PC-3 (cell line): Measurements from ENCODE around the gene MEFV. TPM values are rescaled to one million over a fixed set of nuclear protein-coding genes. Genes with fewer than 3 reads are reported as not detected.

Experiments
- ATAC-seq: fragments of 200-7000 bp; cut with Tn5 transposase; 2 replicates; pipeline ENCODE4 v1.9.1; 2020; ENCODE audit warnings: mild to moderate bottlenecking, moderate library complexity
- Bru-seq: library from RNA; stranded (reverse); fragments of 400-500 nt; gene quantifications from one replicate; lab custom pipeline; 2021; lab: Mats Ljungman, UMichigan
- BruChase-seq, 2 experiments: library from RNA; stranded (reverse); fragments of 400-500 nt; gene quantifications; one replicate each; lab custom pipeline; 2021; lab: Mats Ljungman, UMichigan
- BruUV-seq: library from RNA; stranded (reverse); fragments of 400-500 nt; replicated peaks from 2 replicates; lab custom pipeline; 2021; lab: Mats Ljungman, UMichigan
- CTCF ChIA-PET: fragments of 300-600 bp; sonication (Branson Sonifier 250); formaldehyde crosslinking; loops from one replicate; lab custom pipeline; 2022; ENCODE audit warnings: antibody characterized with exemption; lab: Charles Lee
- POLR2A ChIA-PET: fragments of 300-600 bp; sonication (Branson Sonifier 250); formaldehyde crosslinking; loops from one replicate; lab custom pipeline; 2022; ENCODE audit warnings: antibody characterized with exemption; ENCODE audit not compliant: unreplicated experiment; lab: Charles Lee
- DNase-seq: peaks from one replicate; pipeline ENCODE4 v3.0.0-alpha.2; 2015
- H2AFZ ChIP-seq: fragments of 300-600 bp; sonication (generic); 2 replicates; pipeline ENCODE4 v1.6.0; 2016; ENCODE audit warnings: antibody characterized with exemption, low read length
- H3F3A ChIP-seq: fragments of 300-600 bp; sonication (generic); one replicate; pipeline ENCODE4 v1.6.0; 2017; ENCODE audit warnings: antibody characterized with exemption, low read length, control low read depth, mild to moderate bottlenecking; ENCODE audit not compliant: unreplicated experiment
- H3K27ac ChIP-seq: fragments of 300-600 bp; sonication (generic); 2 replicates; pipeline ENCODE4 v1.5.1; 2016; ENCODE audit warnings: mild to moderate bottlenecking, low read length
- H3K27me3 ChIP-seq: fragments of 300-600 bp; sonication (generic); 2 replicates; pipeline ENCODE4 v1.6.1; 2016; ENCODE audit warnings: low read length, mixed read lengths
- H3K36me3 ChIP-seq: fragments of 300-600 bp; sonication (generic); 2 replicates; pipeline ENCODE4 v1.6.1; 2016; ENCODE audit warnings: low read depth, mixed run types, low read length, mixed read lengths
- H3K4me1 ChIP-seq: fragments of 300-600 bp; sonication (generic); 2 replicates; pipeline ENCODE4 v1.5.1; 2016; ENCODE audit warnings: low read length; ENCODE audit not compliant: insufficient read depth
- H3K4me2 ChIP-seq: fragments of 300-600 bp; sonication (generic); 2 replicates; pipeline ENCODE4 v1.6.0; 2016; ENCODE audit warnings: low read length
- H3K4me3 ChIP-seq: fragments of 300-600 bp; sonication (generic); 2 replicates; pipeline ENCODE4 v1.5.1; 2016; ENCODE audit warnings: mild to moderate bottlenecking, low read length, mixed read lengths
- H3K79me2 ChIP-seq: fragments of 300-600 bp; sonication (generic); 2 replicates; pipeline ENCODE4 v1.6.1; 2017; ENCODE audit warnings: low read length, mixed read lengths
- H3K9ac ChIP-seq: fragments of 300-600 bp; sonication (generic); 2 replicates; pipeline ENCODE4 v1.6.0; 2016; ENCODE audit warnings: mild to moderate bottlenecking, low read length
- H3K9me2 ChIP-seq: fragments of 300-600 bp; sonication (generic); replicated peaks from 2 replicates; pipeline ENCODE4 v1.6.1; 2016; ENCODE audit warnings: mixed run types, low read length, mixed read lengths
- H3K9me3 ChIP-seq: fragments of 300-600 bp; sonication (generic); 2 replicates; pipeline ENCODE4 v1.6.1; 2016; ENCODE audit warnings: low read length, mixed read lengths
- H4K20me1 ChIP-seq: fragments of 300-600 bp; sonication (generic); 2 replicates; pipeline ENCODE4 v1.6.1; 2016; ENCODE audit warnings: low read length, mixed read lengths
- CTCF ChIP-seq: fragments of 300-600 bp; sonication (generic); conservative IDR thresholded peaks from 2 replicates; pipeline ENCODE4 v1.5.1; 2017; ENCODE audit warnings: antibody characterized with exemption, low read depth, mild to moderate bottlenecking, low read length
- EZH2 ChIP-seq: fragments of 300-600 bp; sonication (generic); IDR thresholded peaks from one replicate; pipeline ENCODE4 v1.6.1; 2017; ENCODE audit warnings: antibody characterized with exemption, mild to moderate bottlenecking, low read length; ENCODE audit not compliant: unreplicated experiment
- EZH2phosphoT487 ChIP-seq: fragments of 300-600 bp; sonication (generic); IDR thresholded peaks from 2 replicates; pipeline ENCODE4 v1.6.1; 2018; ENCODE audit warnings: mild to moderate bottlenecking, antibody characterized with exemption, low read length, borderline replicate concordance
- intact Hi-C: fragments of 100-400 bp; cut with micrococcal nuclease; formaldehyde crosslinking; loops from 2 replicates; pipeline ENCODE4 v1.9.0; 2023
- long read RNA-seq: library from polyadenylated mRNA; unstranded; transcript quantifications from one replicate; pipeline ENCODE4 v2.0.0, GENCODE V29; 2021; ENCODE audit not compliant: unreplicated experiment
- total RNA-seq: library from RNA; depleted of rRNA; stranded (reverse); fragments of >200 nt; gene quantifications from 2 replicates; pipeline ENCODE4 v1.2.3, GENCODE V29; 2014; rRNA removed

MEFV gene, protein sequence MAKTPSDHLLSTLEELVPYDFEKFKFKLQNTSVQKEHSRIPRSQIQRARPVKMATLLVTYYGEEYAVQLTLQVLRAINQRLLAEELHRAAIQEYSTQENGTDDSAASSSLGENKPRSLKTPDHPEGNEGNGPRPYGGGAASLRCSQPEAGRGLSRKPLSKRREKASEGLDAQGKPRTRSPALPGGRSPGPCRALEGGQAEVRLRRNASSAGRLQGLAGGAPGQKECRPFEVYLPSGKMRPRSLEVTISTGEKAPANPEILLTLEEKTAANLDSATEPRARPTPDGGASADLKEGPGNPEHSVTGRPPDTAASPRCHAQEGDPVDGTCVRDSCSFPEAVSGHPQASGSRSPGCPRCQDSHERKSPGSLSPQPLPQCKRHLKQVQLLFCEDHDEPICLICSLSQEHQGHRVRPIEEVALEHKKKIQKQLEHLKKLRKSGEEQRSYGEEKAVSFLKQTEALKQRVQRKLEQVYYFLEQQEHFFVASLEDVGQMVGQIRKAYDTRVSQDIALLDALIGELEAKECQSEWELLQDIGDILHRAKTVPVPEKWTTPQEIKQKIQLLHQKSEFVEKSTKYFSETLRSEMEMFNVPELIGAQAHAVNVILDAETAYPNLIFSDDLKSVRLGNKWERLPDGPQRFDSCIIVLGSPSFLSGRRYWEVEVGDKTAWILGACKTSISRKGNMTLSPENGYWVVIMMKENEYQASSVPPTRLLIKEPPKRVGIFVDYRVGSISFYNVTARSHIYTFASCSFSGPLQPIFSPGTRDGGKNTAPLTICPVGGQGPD
- total RNA-seq, result 0.04 TPM in 1 of 2 replicates, not detected in the other
- Bru-seq, nascent RNA, result percentile 13 among the genes with signal in this experiment
- BruChase-seq, experiment 1, labeled RNA remaining after a 6-hour chase, result percentile 16 among the genes with signal in this experiment
- BruChase-seq, experiment 2, labeled RNA remaining after a 2-hour chase, result percentile 7 among the genes with signal in this experiment
- long read RNA-seq, result 0 reads

DNA sequence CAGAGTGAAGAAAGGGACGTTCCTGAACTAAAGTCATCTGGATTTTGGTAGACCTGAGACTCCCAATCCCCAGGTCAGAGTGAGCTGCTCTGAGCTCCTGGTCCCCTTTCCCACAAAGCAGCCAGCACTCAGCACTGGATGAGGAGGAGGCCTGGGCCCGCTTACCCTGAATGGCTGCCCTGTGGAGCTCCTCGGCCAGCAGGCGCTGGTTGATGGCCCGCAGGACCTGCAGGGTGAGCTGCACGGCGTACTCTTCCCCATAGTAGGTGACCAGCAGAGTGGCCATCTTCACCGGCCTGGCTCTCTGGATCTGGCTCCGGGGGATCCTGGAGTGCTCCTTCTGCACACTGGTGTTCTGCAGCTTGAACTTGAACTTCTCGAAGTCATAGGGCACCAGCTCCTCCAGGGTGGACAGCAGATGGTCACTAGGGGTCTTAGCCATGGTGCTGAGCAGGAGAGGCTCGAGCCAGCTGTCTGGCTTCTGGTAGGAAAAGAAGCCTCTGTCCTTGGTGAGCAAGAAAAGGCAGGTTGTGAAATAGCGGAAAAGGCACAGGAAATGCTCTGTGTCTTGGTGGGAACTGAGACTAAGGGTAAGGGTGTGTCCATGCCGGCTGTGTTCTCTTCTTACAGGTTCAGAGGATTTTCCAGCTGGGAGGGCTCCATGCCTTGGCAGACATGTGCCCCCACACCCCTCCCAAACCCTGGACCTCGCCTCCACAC lies at the start of gene MEFV:
TSS of gene MEFV (minus strand) at position 488 of the 720 bp plus-strand sequence. CDS start at position 442, 46 bp downstream.
- no TSS peak for BruUV-seq
- H3F3A ChIP-seq, result no peaks in the 10 kb centered on the region
- no peak for DNase-seq
- H3K4me1 ChIP-seq, result no peaks in the 10 kb centered on the region
- no peaks in the 10 kb centered on the region for H3K9me3 ChIP-seq
- no peak within 1 kb of the TSS for H3K4me3 ChIP-seq
- no peak within 1 kb of the TSS for H3K27ac ChIP-seq
- H3K36me3 ChIP-seq, result no peaks in the 10 kb centered on the region
- no peaks in the 10 kb centered on the region for H3K9me2 ChIP-seq
- intact Hi-C loops, result no loop called here
- no peak for ATAC-seq
- TF ChIP-seq EZH2phosphoT487 (no peak), CTCF (no peak), EZH2 (no peak)
- no peaks in the 10 kb centered on the region for H3K27me3 ChIP-seq
- H3K79me2 ChIP-seq, result no peaks in the 10 kb centered on the region
- no peaks in the 10 kb centered on the region for H4K20me1 ChIP-seq
- no peak within 1 kb of the TSS for H2AFZ ChIP-seq
- POLR2A ChIA-PET, result no interaction called here
- no peak within 1 kb of the TSS for H3K9ac ChIP-seq
- CTCF ChIA-PET, result no interaction called here
- H3K4me2 ChIP-seq, result no peak within 1 kb of the TSS

- no peak for ATAC-seq
- no peak for DNase-seq
- H3K9me3 ChIP-seq, result no peaks in the 10 kb centered on the region
- no peak for TF ChIP-seq EZH2phosphoT487
- no peak for TF ChIP-seq CTCF
- no peak for TF ChIP-seq EZH2
- H2AFZ ChIP-seq, result peak overlapping the region; percentile 85
- BruUV-seq, result TSS peak; percentile 51
- CTCF ChIA-PET, result no interaction called here
- peaks cover 44% of the 10 kb centered on the region for H3K36me3 ChIP-seq
- peaks cover 6% of the 10 kb centered on the region for H3K4me1 ChIP-seq
- peak overlapping the region; percentile 84 for H3K4me3 ChIP-seq
- intact Hi-C loops, result no loop called here
- H4K20me1 ChIP-seq, result no peaks in the 10 kb centered on the region
- H3K79me2 ChIP-seq, result peaks cover 39% of the 10 kb centered on the region
- no peaks in the 10 kb centered on the region for H3K27me3 ChIP-seq
- H3K9me2 ChIP-seq, result no peaks in the 10 kb centered on the region
- no peaks in the 10 kb centered on the region for H3F3A ChIP-seq
- H3K27ac ChIP-seq, result peak overlapping the region; percentile 80
- H3K4me2 ChIP-seq, result peak overlapping the region; percentile 87
- H3K9ac ChIP-seq, result peak overlapping the region; percentile 95
- POLR2A ChIA-PET, result no interaction called here
Observed at GRCh38 chr16:3306078-3306477, 49.6 kb upstream of the MEFV start.
